Upper lobe of left lung (tissue), 6 donors: ENCODE data around the gene GABARAPL2. TPM values are rescaled to one million over a fixed set of nuclear protein-coding genes. Genes with fewer than 3 reads are reported as not detected.

Experiments used
- ATAC-seq, 2 donors: fragments of 200-7000 bp; cut with Tn5 transposase; one replicate each; pipeline ENCODE4 v1.9.1; 2022; ENCODE audit warnings: mild to moderate bottlenecking in 2 of 2, moderate library complexity in 2 of 2; ENCODE audit not compliant: low FRiP score in 2 of 2
- DNase-seq, 2 donors: peaks; one replicate each; pipeline ENCODE4 v3.0.0-alpha.2; 2019 to 2020
- H3K27ac ChIP-seq, 4 donors: fragments of 200-600 bp; sonication (generic); one replicate each; pipeline ENCODE4 v1.5.1; 2016 to 2019
- H3K27me3 ChIP-seq, 4 donors: fragments of 200-600 bp; sonication (generic); one replicate each; pipeline ENCODE4 v1.5.1; 2017 to 2019
- H3K36me3 ChIP-seq, 4 donors: fragments of 200-600 bp; sonication (generic); one replicate each; pipeline ENCODE4 v1.5.1; 2016 to 2019
- H3K4me1 ChIP-seq, 4 donors: fragments of 200-600 bp; sonication (generic); one replicate each; pipeline ENCODE4 v1.5.1; 2018 to 2019
- H3K4me3 ChIP-seq, 4 donors: fragments of 200-600 bp; sonication (generic); one replicate each; pipeline ENCODE4 v1.5.1; 2017 to 2019; ENCODE audit warnings: mild to moderate bottlenecking in 2 of 4, moderate library complexity in 1 of 4
- H3K9me3 ChIP-seq, 4 donors: fragments of 200-600 bp; sonication (generic); one replicate each; pipeline ENCODE4 v1.5.1; 2018 to 2019
- EP300 ChIP-seq, 4 donors: sonication (generic); formaldehyde crosslinking; IDR thresholded peaks; one replicate each; pipeline ENCODE4 v1.5.1; 2017; ENCODE audit warnings: antibody characterized with exemption in 4 of 4, control low read depth in 2 of 4
- POLR2A ChIP-seq, 4 donors: fragments of 450-650 bp; IDR thresholded peaks; one replicate each; pipeline ENCODE4 v1.5.1; 2016 to 2017; ENCODE audit warnings: antibody characterized with exemption in 4 of 4, mild to moderate bottlenecking in 2 of 4
- POLR2AphosphoS5 ChIP-seq, 2 donors: sonication (generic); formaldehyde crosslinking; IDR thresholded peaks; one replicate each; pipeline ENCODE4 v1.5.1; 2017; ENCODE audit warnings: antibody characterized with exemption in 2 of 2
- WGBS, 2 donors: methylation state at CpG; one replicate each; pipeline ENCODE4 v1.1.5; 2017 to 2018; 5-methylcytosine and 5-hydroxymethylcytosine counted together
- total RNA-seq, 6 donors: library from RNA; depleted of rRNA in 4 of 6; stranded (reverse); fragments of >200 nt in 4 of 6; gene quantifications; one replicate each; pipeline versions ENCODE4 v1.1.0 to v1.2.1, GENCODE V29; 2016 to 2021
- TF ChIP-seq, protein P1 (sequence below), 6 experiments: fragments of 450-650 bp in 4 of 6; fragments of 200-600 bp in 2 of 6; sonication (generic) in 2 of 6; IDR thresholded peaks; one replicate each; pipeline ENCODE4 v1.5.1; 2016 to 2019; ENCODE audit warnings: antibody characterized with exemption in 6 of 6
- donor health status: DM: no; HTN: no; CAD: no; lungs with moderate emphysema.
- donor health status: DM: no; HTN: yes; CAD: no; lungs with severe emphysema.

Gene GABARAPL2
- total RNA-seq, 6 donors from 2014 or later = 14.7 to 103 (median 81.1) TPM

DNA sequence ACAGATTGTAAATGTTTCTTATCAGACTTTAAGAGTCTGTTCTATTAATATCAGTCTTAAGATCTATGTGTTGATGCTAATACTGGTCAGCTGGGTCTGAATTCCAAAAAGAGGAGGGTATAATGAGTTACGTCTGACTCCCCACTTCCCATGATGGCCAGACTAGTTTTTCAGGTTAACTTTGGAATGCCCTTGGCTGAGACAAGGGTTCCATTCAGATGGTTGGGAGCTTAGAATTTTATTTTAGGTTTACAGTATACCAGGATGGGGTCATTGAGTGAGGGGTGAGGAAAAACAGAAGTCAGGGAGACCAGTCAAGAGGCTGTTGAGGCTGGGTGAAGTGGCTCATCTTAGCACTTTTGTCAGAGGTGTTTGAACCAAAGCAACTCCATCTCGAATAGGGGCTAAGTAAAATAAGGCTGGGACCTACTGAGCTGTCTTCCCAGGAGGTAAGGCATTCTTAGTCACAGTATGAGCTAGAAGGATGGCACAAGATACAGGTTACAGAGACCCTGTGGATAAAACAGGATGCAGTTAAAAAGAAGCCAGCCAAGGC lies 7.3 kb upstream of the GABARAPL2 start:
- Histone ChIP-seq H3K4me3 (no peak overlapping the region), H3K27ac (no peak overlapping the region), H3K36me3 (no peaks in the 10 kb centered on the region), H3K27me3 (no peaks in the 10 kb centered on the region), H3K4me1 (peaks cover 0 to 19% (median 14%) of the 10 kb centered on the region in 4 donors), H3K9me3 (no peaks in the 10 kb centered on the region)
- TF ChIP-seq, protein P1, sequence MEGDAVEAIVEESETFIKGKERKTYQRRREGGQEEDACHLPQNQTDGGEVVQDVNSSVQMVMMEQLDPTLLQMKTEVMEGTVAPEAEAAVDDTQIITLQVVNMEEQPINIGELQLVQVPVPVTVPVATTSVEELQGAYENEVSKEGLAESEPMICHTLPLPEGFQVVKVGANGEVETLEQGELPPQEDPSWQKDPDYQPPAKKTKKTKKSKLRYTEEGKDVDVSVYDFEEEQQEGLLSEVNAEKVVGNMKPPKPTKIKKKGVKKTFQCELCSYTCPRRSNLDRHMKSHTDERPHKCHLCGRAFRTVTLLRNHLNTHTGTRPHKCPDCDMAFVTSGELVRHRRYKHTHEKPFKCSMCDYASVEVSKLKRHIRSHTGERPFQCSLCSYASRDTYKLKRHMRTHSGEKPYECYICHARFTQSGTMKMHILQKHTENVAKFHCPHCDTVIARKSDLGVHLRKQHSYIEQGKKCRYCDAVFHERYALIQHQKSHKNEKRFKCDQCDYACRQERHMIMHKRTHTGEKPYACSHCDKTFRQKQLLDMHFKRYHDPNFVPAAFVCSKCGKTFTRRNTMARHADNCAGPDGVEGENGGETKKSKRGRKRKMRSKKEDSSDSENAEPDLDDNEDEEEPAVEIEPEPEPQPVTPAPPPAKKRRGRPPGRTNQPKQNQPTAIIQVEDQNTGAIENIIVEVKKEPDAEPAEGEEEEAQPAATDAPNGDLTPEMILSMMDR (IDR thresholded peaks at IDR 0.05) = no peak
- TF ChIP-seq POLR2AphosphoS5 (IDR thresholded peaks at IDR 0.05) (no peak), EP300 (IDR thresholded peaks at IDR 0.05) (no peak), POLR2A (IDR thresholded peaks at IDR 0.05) (no peak)
- DNase-seq (no peak), ATAC-seq (no peak)
- 56 to 67% methylated on average over 2 of the region's 2 CpGs for WGBS, 2 donors

DNA sequence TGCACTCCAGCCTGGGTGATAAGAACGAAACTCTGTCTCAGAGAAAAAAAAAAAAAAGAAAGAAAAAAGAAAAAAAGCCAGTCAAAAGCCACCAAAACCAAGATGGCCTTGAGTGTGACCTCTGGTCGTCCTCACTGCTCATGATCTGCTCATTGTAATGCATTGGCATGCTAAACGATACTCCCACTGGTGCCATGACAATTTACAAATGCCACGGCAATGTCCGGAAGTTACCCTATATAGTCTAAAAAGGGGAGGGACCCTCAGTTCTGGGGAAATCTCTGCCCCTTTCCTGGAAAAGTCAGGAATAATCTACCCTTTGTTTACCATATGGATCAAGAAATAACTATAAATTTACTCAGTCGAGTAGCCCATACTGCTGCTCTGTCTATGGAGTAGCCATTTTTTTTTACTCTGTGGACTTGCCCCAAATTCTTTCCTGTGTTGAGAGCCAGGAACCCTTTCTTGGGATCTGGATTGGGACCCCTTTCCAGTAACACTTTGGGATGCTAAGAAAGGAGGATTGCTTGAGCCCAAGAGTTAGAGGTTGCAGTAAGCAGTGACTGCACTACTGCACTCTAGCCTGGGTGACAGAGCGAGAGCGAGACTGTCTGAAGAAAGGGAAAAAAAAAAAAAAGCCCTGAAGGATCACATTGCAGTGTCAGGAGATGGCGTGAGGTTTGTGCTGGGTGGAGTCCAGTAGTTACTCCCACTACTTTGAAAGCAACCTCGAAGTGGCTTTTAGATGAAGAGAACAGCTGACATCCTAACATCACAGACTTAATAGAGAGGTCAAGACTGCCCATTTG lies 6.4 kb upstream of the GABARAPL2 start:
- ATAC-seq (peak in 1 of 2 donors; percentile 18), DNase-seq (no peak)
- Histone ChIP-seq H3K36me3 (no peaks in the 10 kb centered on the region), H3K27me3 (no peaks in the 10 kb centered on the region), H3K9me3 (no peaks in the 10 kb centered on the region), H3K4me3 (no peak overlapping the region), H3K4me1 (peaks cover under 1 to 18% (median 12%) of the 10 kb centered on the region in 4 donors), H3K27ac (no peak overlapping the region)
- TF ChIP-seq, protein P1 (IDR thresholded peaks at IDR 0.05) = no peak
- TF ChIP-seq POLR2AphosphoS5 (IDR thresholded peaks at IDR 0.05) (no peak), POLR2A (IDR thresholded peaks at IDR 0.05) (no peak), EP300 (IDR thresholded peaks at IDR 0.05) (no peak)
- WGBS, 2 donors = 67 to 71% methylated on average over 10 of the region's 10 CpGs

DNA sequence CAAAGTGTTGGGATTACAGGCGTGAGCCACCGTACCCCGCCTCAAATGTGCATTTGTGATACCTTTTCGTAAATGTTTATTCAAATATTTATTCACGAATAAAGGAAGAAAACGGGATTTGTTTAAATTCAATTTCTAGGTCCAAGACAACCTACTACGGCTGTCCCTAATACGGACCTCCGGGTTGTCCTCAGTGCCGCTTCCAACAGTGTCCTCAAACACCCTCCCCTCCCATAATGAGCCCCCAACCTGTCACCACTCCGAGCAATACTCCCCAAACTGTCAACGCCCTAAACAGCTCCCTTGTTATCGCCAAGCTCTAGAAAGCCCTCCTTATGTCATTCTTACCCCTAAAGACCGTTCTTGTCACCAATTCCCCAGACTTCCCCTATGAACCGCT lies 539 bp upstream of the GABARAPL2 start:
- DNase-seq (no peak), ATAC-seq (no peak)
- WGBS, 2 donors = 16 to 22% methylated on average over 15 of the region's 15 CpGs
- Histone ChIP-seq H3K9me3 (no peaks in the 10 kb centered on the region), H3K27ac (peak overlapping the region; percentile 82 to 89 (median 88)), H3K36me3 (peaks cover 0 to 32% (median 24%) of the 10 kb centered on the region in 4 donors), H3K4me3 (peak overlapping the region; percentile 80 to 99 (median 96)), H3K4me1 (peaks cover 28 to 46% (median 36%) of the 10 kb centered on the region in 4 donors), H3K27me3 (no peaks in the 10 kb centered on the region)
- TF ChIP-seq, protein P1 (IDR thresholded peaks at IDR 0.05) = no peak
- TF ChIP-seq EP300 (IDR thresholded peaks at IDR 0.05) = no peak
- no peak for TF ChIP-seq POLR2AphosphoS5 (IDR thresholded peaks at IDR 0.05)
- no peak for TF ChIP-seq POLR2A (IDR thresholded peaks at IDR 0.05)

DNA sequence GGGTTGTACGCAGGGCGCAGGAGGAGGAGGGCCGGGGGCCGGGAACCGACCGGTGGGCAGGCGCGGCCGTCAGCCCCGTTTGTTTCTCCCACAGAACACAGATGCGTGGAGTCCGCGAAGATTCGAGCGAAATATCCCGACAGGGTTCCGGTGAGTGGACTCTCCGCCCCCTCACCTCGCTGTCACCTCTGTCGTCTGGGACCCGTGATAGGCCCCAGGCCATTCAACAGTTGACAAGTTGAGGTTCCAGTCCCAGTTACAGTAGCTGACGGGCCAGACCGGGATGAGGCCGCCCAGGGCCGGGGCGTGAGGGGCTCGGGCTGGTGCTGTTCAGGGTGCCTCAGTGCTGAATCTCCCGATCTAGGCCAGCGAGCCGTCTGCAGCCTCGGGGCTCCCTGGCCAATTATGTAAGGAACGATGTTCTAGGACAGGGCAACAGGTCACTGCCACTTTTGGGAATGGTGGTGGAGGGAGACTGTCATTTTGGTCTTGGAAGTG lies 628 bp downstream of the GABARAPL2 start:
- Histone ChIP-seq H3K4me3 (peak overlapping the region; percentile 80 to 99 (median 96)), H3K27me3 (no peaks in the 10 kb centered on the region), H3K9me3 (no peaks in the 10 kb centered on the region), H3K36me3 (peaks cover 0 to 43% (median 32%) of the 10 kb centered on the region in 4 donors), H3K27ac (peak overlapping the region; percentile 82 to 89 (median 88)), H3K4me1 (peaks cover 34 to 56% (median 40%) of the 10 kb centered on the region in 4 donors)
- TF ChIP-seq, protein P1 (IDR thresholded peaks at IDR 0.05) = no peak
- no peak for TF ChIP-seq POLR2A (IDR thresholded peaks at IDR 0.05)
- no peak for TF ChIP-seq POLR2AphosphoS5 (IDR thresholded peaks at IDR 0.05)
- no peak for TF ChIP-seq EP300 (IDR thresholded peaks at IDR 0.05)
- ATAC-seq (peak in 1 of 2 donors; percentile 37), DNase-seq (peak; percentile 28 to 83)
- 0 to 1% methylated on average over 1 to 32 of the region's 32 CpGs for WGBS, 2 donors
